GM10248 (cell line): ENCODE data around the gene RNF214.

Experiments used
- CTCF ChIA-PET: fragments of 300-600 bp; sonication (Branson Sonifier 250); formaldehyde crosslinking; extraction: SDS; loops from one replicate; lab custom pipeline; 2021; ENCODE audit warnings: antibody characterized with exemption; lab: Yijun Ruan, JAX
- POLR2A ChIA-PET: fragments of 350-650 bp; sonication (Branson Sonifier 250); formaldehyde crosslinking; extraction: SDS; loops from one replicate; lab custom pipeline; 2020; ENCODE audit warnings: antibody characterized with exemption; lab: Yijun Ruan, JAX
- DNase-seq: peaks from one replicate; pipeline ENCODE4 v3.0.0; 2012; ENCODE audit errors: extremely low spot score
- CTCF ChIP-seq: IDR thresholded peaks from 2 replicates; pipeline ENCODE4 v1.5.1; 2012; ENCODE audit warnings: mild to moderate bottlenecking, low read depth; ENCODE audit errors: extremely low read depth, missing control alignments, control extremely low read depth

RNF214 gene

GRCh38 chr11:117187428-117187798 lies 45.1 kb upstream of the RNF214 start:
- CTCF ChIA-PET, result interaction anchor here (1.7 kb wide), 1 partner anchor 9 kb away, joined by 7 read pairs; the partner anchor contains the start of gene SIDT2
- POLR2A ChIA-PET, result no interaction called here
- TF ChIP-seq CTCF, result no peak
- DNase-seq, result no peak

GRCh38 chr11:117187799-117188481 lies 44.5 kb upstream of the RNF214 start:
- no peak for TF ChIP-seq CTCF
- ChIA-PET CTCF (interaction anchor here (1.6 to 1.7 kb wide), 2 partner anchors 9 to 10 kb away, joined by 5 to 7 read pairs; partner anchors contain the start of gene SIDT2), POLR2A (interaction anchor here (0.6 to 1.4 kb wide), 2 partner anchors 8 to 43 kb away, joined by 5 read pairs; no protein-coding TSS in a partner anchor)
- DNase-seq, result peak; percentile 15

- POLR2A ChIA-PET, result interaction anchor here (1.0 to 1.4 kb wide), 2 partner anchors 9 to 10 kb away, joined by 3 to 5 read pairs; partner anchors contain the start of gene SIDT2
- no peak for TF ChIP-seq CTCF
- CTCF ChIA-PET, result interaction anchor here (0.9 to 1.7 kb wide), 4 partner anchors 9 to 397 kb away, joined by 3 to 7 read pairs (median 4); partner anchors contain the start of genes APOA5 and SIDT2
- DNase-seq, result peak; percentile 14
Observed at GRCh38 chr11:117188620-117189081, 43.8 kb upstream of the RNF214 start.

GRCh38 chr11:117189191-117189940 lies 43.1 kb upstream of the RNF214 start:
- peak; percentile 68 for DNase-seq
- ChIA-PET POLR2A (interaction anchor here (0.6 to 1.4 kb wide), 3 partner anchors 10 to 19 kb away, joined by 3 to 5 read pairs (median 3); partner anchors contain the start of gene SIDT2), CTCF (interaction anchor here (0.9 to 1.7 kb wide), 4 partner anchors 10 to 398 kb away, joined by 3 to 7 read pairs (median 4); partner anchors contain the start of genes APOA5 and SIDT2)
- no peak for TF ChIP-seq CTCF

- ChIA-PET POLR2A (no interaction called here), CTCF (no interaction called here)
- no peak for TF ChIP-seq CTCF
- peak; percentile 15 for DNase-seq
Observed at GRCh38 chr11:117189941-117190544, 42.4 kb upstream of the RNF214 start.
